ENCODE results near the gene GNAI2.
A peak's percentile ranks its signal among the peaks of the same experiment; 100 is the strongest.

GNAI2 gene

DNA sequence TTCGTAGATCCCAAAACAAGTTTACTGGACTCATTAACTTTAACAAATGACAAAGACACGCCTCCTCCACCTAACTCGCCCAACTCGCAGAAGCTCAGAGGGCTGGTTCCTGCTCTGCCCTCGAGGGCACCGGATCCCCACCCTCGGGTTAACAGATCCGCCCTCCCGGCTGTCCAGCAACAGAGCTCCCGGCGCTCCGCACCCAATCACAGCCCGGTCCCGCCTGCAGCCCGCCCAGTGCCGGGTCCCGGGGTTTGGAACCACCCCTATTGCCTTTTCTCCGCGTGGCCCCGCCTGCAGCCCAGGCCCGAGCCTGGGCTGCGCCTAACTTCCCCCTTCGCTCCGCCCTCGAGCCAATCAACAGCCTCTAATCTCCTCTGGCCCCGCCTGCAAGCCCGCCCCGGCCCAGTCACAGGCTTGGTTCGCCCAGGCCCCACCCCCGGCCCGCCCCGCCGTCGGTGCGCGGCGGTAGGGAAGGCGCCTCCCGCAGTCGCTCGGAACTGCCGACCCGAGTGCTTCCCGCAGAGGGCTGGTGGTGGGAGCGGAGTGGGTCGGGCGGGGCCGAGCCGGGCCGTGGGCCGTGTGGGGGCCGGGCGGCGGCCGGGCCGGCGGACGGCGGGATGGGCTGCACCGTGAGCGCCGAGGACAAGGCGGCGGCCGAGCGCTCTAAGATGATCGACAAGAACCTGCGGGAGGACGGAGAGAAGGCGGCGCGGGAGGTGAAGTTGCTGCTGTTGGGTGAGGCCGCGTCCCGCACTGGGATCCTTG is at the start of gene GNAI2:
GNAI2 (plus strand) TSS at position 489 of the 768 bp plus-strand sequence; CDS start at position 621, 132 bp downstream.
- peak; percentile 99 for DNase-seq

DNA sequence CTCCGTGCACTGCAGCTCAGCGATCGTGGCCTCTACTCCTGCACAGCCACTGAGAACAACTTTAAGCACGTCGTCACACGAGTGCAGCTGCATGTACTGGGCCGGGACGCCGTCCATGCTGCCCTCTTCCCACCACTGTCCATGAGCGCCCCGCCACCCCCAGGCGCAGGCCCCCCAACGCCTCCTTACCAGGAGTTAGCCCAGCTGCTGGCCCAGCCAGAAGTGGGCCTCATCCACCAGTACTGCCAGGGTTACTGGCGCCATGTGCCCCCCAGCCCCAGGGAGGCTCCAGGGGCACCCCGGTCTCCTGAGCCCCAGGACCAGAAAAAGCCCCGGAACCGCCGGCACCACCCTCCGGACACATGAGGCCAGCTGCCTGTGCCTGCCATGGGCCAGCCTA is 48.3 kb upstream of the GNAI2 start:
- DNase-seq: no peak

DNA sequence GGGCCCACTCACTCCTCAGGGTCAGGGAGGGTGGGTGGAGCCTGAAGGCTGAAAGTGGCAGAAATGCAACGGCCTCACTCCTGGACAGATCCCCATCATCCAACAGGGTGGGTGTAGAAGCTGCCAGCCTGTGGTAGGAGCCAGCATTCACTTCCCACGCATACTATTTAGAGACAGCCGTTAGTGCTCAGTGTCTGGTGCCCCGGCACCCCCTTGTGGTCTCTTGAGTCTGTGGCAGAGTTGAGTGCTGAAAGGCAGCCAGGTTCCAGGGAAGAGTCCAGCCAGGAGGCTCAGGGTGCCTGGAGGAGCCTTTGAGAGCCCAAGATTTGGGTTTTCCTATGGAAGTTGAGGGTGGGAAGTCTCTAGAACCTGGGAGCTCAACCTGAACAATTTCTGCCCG is 46.7 kb upstream of the GNAI2 start:
- peak; percentile 72 for DNase-seq

DNA sequence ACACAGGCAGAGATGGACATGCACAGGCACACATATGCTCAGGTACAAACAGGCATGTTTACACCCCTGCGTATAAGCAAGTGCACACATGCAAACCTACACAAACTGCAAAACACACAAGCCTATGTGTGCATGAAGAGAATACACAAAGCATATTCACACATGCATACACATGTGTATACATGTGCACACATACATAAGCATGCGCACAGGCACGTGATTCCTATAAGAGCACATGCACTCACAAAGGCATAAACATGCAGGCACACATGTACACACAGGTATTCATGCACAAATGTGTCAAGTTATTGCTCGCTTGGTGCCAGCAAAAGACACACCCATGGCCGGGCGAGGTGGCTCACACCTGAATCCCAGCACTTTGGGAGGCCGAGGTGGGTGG is 46.0 kb upstream of the GNAI2 start:
- DNase-seq: no peak

DNA sequence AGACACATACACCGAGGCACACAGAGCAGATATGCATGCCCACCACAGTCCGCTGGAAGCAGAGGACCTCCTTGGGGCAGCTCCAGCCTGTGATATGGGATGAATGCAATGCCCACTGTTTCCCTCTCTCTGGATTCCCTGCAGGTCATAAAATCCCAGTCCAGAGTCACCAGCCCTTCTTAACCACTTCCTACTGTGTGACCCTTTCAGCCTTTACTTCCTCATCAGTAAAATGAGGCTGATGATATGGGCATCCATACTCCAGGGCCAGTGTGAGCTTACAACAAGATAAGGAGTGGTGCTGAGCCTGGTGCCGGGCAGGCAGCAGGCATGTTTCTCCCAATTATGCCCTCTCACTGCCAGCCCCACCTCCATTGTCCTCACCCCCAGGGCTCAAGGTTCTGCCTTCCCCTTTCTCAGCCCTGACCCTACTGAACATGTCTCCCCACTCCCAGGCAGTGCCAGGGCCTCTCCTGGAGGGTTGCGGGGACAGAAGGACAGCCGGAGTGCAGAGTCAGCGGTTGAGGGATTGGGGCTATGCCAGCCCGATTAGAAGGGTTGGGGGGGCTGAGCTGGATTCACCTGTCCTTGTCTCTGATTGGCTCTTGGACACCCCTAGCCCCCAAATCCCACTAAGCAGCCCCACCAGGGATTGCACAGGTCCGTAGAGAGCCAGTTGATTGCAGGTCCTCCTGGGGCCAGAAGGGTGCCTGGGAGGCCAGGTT is 44.9 kb upstream of the GNAI2 start, which contains the start of gene GNAT1:
GNAT1 (plus strand) TSS at position 675 of the 725 bp plus-strand sequence. CDS start 116 bp downstream, outside the sequence.
- peak; percentile 46 for DNase-seq

DNA sequence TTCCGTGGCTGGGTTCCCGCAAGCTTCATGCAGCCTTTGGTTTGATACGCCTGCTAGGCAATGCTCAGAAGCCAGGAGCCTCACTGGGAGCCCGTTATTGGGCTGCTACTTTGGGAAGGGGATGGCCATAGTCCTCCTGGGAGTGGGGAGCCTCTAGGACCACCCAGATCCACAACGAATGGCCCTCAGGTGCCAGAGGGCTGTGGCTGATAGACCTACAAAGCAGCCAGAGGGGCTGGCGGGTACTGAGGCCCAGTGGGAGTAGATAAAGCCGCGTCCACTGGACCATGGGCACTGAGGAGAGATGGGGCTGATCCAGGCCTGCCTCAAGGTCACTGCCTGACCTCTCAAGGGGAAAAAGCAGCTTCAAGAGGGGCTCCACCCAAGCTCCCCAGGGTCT is 43.9 kb upstream of the GNAI2 start:
- DNase-seq: no peak

DNA sequence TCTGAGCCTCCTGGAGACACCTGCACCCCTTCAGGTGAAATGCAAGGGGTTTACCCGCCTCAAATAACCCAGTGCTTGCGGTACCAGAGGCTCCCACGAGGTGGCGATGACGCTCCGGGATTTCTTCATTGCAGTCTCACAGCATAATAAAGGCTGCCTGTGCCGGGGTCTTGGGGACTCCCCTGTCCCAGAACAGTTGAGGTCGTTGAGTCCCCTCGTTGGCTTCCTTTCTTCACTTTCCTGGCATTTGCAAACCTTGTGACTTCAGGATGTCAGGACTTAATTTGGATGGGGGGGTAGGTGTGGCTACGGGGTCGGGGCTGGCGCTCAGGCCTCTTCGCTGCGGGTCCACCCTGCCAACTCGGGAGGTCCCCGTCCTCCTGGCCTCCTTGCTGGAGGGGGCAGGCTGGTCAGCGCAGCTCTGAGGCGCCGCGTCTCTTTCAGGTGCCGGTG is 43.3 kb upstream of the GNAI2 start:
- peak; percentile 42 for DNase-seq

DNA sequence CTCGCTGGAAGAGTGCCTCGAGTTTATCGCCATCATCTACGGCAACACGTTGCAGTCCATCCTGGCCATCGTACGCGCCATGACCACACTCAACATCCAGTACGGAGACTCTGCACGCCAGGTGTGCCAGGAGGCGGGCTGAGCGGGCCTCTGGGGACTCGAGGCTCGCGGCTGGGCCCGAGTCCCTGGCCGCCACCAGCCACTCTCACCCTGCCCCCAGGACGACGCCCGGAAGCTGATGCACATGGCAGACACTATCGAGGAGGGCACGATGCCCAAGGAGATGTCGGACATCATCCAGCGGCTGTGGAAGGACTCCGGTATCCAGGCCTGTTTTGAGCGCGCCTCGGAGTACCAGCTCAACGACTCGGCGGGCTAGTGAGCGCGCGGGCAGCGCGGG is 42.7 kb upstream of the GNAI2 start:
- no peak for DNase-seq

DNA sequence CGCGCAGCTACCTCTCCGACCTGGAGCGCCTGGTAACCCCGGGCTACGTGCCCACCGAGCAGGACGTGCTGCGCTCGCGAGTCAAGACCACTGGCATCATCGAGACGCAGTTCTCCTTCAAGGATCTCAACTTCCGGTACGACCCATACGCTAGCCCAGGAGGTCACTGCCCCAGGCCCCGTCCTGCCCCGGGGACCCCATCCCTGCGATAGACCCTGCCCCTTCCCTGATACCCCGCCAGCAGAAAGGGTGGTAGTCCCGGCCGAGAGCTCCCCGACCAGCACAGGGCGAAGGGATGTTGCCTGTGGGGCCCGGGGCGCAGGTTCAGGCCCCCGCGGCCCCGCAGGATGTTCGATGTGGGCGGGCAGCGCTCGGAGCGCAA is 42.3 kb upstream of the GNAI2 start:
- no peak for DNase-seq

DNA sequence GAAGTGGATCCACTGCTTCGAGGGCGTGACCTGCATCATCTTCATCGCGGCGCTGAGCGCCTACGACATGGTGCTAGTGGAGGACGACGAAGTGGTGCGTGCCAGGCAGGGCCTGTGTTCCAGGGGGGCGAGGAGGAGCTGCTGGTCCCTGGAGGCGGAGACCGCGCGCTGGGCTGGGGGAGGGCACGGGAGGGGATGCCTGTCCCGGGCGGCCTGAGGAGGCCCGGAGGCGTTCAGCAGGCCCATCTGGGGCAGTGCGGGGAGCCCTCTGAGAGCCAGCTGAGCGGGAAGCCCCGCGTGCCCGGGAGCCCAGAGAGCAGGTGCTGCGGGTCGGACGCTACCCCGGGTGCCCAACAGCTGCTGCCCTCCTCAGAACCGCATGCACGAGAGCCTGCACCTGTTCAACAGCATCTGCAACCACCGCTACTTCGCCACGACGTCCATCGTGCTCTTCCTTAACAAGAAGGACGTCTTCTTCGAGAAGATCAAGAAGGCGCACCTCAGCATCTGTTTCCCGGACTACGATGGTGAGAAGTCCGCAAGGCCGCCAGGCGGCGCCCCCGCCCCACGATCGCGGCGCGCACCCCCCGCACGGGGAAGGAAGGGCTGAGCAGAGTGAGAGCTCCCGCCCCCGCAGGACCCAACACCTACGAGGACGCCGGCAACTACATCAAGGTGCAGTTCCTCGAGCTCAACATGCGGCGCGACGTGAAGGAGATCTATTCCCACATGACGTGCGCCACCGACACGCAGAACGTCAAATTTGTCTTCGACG is 41.7 kb upstream of the GNAI2 start:
- DNase-seq: peak; percentile 28

DNA sequence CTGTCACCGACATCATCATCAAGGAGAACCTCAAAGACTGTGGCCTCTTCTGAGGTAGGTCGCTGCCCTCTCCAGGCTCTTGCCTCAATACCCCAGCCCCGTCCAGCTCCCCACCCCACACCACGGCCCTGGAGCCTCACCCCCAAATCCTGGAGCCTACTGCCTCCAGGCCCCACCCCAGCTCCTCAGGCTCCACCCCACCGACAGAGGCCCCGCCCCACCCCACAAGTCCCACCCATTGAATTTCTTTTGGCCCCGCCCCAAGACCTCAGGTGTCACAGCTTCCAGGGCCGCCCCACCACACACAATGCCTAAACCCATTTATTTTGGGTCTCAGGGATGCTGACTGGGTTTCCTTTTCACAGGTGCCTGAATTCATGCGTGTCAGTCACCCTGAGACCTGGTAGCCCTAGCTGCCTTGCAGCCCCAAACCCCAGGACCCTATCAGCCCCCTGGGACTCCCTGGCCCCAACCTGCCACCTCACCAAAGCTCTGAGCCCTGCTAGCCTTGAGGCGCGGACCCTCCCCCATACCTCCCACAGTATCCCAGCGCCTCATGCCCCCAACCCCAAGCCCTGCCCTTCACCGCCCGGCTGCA is 41.0 kb upstream of the GNAI2 start:
- no peak for DNase-seq

DNA sequence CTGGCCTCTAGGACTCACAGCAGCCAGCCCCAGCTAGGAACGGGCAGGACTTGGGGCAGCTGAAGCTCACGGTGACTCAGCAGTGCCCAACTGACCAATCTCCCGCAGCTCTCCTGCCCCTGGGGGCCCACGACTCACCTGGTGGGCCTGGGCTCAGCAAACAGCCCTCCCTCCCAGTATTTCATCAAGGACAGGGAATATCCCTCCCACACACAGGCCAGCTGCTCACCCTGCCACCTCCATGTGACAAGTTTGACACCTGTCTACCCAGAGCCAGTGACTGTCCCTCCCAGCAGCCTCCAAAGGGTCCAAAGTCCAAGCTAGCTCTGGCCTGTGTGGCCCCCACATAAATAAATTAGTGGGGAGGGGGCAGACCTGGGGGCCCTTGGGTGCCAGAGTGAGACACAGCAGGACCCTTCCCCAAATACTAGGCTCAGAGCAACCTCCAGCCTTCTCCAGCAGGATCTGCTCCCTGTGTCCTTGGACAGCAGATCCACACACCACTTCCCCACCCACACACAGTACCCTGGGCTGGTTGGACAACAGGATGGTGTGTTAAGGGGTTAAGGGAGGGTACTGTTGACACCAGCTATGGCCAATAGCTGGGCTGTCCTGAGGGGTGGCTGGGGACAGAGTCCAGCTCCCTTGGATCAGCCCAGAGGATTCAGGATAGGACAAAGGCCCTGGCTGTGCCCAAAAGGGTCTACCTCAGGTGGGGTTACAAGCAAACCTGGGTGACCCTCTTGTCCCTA is 40.3 kb upstream of the GNAI2 start:
- DNase-seq: no peak

DNA sequence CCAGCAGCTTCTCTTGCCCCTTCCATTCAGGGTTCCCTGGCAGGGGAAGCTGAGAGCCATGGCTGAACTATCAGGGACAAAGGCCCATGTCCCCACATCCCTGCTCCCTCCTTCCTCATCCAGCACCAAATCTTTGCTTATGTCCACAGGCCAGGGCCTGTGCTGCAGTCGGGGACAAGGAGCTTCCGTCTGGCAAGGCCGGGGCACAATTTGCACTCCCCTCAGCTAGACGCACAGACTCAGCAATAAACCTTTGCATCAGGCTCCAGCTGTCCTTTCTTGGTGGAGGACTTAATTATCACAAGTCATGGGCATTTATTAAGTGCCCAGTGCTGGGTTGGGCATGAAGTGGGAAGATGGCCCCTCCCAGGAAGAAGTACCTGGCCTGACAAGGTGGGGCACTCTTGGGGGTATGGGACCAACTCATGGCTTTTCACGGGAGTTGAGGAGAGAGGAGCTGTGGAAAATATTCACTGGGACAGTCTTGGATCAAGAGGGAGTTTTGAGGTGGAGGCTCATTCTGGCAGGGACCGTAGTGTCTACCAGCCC is 39.7 kb upstream of the GNAI2 start:
- DNase-seq: no peak

DNA sequence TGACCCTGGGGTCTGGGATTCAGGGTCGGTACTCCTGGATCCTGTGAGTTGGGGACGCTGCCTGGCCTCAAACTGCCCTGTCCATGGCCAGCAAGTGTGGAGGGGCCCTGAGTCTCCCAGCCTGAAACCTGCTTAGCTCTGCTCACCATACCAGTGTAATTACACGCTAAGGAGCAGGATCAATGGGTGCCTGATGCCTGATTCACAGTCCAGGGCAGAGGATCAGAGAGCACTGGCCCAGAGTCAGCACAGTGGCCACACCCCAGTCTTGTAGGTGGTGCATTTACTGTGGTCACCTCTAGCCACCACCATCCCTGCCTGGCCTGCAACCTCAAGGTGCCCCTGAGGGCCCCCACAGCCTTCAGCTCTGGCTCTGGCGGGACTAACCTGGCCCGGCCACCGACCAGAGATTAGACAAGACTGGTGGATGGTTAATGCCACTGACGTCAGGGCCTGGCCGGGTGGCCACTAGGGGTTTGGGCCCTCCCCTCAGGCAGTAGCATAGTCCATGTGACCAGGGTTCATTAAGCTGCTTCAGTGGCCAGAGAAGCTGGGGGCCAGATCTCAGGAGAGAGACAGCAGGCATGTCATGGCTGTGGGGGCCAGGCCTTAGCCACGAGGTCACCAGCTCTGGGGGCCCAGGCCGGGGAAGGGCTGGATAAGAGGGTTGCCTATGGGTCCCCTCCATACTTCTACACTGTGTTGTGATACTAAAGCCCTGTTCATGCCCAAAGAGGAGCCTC is 34.3 kb upstream of the GNAI2 start:
- no peak for DNase-seq

DNA sequence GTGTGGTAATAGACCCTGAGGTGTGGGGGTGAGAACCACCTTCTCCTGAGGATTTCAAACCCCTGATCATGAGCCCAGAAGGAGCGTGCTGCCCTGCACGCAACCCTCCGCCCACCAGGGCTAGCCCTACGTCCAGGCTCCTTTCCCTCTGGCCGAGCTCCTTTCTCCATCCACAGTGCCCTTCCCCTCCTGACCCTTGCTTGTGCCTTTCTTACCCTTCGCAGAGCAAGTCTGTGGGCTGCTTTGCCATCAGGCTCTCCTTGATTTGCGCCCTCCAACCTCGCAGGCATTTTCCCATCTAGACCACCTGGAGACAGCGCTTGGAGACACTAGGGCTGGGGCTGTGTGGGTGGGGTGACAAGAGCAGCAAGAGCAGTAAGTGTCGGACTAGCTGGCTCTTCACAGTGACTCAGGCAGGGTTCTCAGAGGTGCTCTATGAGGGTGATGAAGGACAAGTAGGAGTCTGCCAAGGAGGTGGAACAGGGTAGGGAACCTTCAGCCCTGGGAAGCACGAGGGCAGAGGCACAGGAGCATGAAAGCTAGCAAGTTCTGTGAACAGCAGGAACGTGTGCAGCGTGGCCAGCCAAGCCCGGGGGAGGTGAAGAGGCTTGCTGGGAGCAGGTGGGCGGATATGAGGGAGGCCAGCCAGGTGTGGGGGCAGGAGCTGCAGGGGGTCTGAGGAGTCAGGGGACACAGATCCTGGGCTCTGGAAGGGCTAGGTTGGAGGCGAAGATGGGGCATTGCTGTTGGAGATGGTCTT is 33.5 kb upstream of the GNAI2 start:
- no peak for DNase-seq

DNA sequence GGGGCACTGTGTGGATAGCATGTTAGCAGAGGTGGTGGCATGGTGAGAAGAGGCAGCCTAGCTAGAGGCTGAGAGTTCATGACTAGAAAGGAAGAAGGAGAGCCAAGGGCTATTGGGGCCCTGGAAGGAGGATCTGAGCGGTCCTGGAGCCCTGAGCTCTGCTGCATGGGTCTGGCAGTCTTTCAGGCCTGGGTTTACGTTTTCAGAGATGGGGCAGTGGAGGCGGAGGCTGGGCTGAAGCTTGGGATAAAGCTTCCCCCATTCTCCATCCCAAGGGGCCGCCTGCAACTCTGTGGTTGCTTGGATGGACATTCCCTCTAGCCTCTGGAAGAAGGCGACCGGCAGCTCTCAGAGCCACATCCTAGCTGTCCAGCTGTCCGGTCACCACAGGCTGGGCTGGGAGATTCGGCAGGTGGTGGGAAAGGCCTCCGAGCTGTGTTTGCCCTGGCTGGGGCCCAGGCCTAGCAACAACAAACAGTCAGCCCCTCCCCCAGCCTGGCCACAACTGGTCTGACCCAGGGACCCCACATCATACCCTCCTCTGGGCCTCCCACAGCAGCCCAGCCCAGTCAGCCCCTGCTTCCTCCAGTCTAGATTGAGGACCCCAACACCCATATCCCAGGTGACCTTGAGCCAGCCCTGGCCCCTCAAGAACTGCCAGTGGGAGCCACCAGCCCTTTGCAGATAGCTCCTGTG is 32.7 kb upstream of the GNAI2 start:
- no peak for DNase-seq

DNA sequence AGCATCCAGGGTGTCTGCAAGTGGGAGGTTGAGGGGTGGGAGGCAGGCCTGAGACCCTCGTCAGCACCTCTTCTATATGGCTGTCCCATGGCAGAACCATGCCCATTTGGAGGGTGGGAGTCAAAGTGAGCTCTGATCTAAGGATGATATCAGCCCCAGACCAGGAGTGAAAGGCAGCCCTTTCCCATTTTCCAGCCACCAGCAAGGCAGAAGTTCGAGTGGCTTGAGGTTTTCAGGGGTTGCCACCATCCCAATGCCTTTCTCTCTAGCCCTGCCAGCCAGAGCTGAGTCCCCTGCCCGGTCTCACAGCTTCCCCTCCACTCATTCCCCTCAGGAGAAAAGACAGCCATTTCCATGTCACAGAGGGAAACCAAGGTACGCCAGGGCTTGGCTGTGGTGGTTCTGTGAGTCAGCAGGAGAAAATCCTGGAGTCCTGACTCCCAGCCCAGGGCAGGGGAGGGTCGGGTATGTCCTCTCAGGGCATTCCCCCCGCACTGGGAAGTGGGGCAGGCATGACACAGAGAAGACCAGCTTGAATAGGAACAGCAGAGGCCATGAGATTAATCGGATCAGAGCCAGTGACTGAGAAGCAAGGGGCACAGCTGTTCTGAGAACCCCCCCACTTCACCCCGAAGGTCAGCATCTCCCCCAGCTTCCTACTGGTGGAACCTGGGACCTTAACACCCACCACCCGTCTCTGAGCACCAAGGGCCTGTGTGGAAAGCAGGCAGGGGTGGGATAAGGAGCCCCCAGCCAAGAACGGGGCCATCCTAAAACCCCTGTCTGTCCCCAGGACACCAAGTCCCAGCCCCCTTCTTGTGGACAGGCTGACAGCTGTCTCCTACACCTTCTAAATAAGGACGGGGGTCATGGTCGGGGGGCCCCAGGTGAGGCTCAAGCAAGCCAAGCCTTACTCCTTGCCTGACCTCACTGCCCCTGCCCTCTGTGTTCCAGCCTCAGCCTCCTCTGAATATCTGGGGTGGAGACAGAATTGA is 31.9 kb upstream of the GNAI2 start:
- no peak for DNase-seq

DNA sequence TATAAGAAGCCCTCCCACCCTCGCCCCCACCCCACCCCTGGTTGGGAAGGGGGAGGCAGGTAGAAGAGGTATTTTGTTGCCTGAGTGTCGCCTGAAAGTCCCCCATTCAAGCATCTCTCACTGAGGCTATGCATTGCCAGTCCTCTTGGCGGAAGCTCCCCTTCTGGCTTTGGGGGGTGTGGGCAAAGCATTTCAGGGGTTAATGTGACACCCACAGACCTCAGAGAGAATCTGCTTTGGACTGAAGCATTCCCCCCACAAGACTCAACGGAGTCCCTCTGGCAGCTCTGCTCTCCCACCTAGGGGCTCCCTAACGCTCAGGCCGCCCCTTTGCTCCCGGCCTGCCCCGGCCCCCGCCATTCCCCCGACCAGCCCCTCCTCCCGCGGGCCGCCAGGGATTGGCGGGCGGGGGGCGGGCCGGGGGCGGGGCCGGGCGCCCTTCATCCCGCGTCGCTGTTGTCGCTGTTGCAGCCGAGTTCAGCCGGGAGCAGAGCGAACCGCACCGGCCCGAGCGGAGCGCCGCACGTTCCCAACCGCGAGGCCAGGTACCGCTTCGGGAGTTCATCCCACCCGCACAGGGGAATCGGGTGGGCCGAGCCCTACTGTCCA is 31.1 kb upstream of the GNAI2 start, which contains the start of gene SLC38A3:
SLC38A3 (plus strand) TSS at position 468 of the 609 bp plus-strand sequence. CDS start 8,929 bp downstream, outside the sequence.
- no peak for DNase-seq

All from inflammatory macrophage treated with lipopolysaccharide for 4 hours (primary cell).